OCI-LY7 (cell line): ENCODE measurements around the gene LCP2.

Source experiments
- CTCF ChIP-seq: fragments of 200-600 bp; sonication (generic); conservative IDR thresholded peaks from 2 replicates; pipeline ENCODE4 v1.5.1; 2014; ENCODE audit warnings: mild to moderate bottlenecking, antibody characterized with exemption, low read length, moderate library complexity, mixed read lengths
- EZH2phosphoT487 ChIP-seq: fragments of 200-600 bp; sonication (generic); IDR thresholded peaks from 2 replicates; pipeline ENCODE4 v1.6.1; 2018; ENCODE audit warnings: low read depth, borderline replicate concordance, mild to moderate bottlenecking, mixed run types, antibody characterized with exemption, low read length, moderate library complexity, mixed read lengths

GRCh38 chr5:170206216-170206615 is 91.4 kb downstream of the LCP2 start:
- no peak for TF ChIP-seq CTCF
- no peak for TF ChIP-seq EZH2phosphoT487
